DMS53 treated with DMSO at 0.1 percent for 48 hours (cell line): ENCODE measurements around the gene BMP8B.
"Not testable (repeated sequence)": the region's sequence is repeated elsewhere in the genome, so short reads cannot be mapped to it uniquely, and the experiment has no call there.

Source experiments
- DNase-seq: peaks from one replicate; lab custom pipeline; 2025; ENCODE audit not compliant: unreplicated experiment; lab: John Stamatoyannopoulos, UW

The BMP8B gene

GRCh38 chr1:39816415-39817090, 27.9 kb upstream of the BMP8B start:
- peak; percentile 89 for DNase-seq

DNA sequence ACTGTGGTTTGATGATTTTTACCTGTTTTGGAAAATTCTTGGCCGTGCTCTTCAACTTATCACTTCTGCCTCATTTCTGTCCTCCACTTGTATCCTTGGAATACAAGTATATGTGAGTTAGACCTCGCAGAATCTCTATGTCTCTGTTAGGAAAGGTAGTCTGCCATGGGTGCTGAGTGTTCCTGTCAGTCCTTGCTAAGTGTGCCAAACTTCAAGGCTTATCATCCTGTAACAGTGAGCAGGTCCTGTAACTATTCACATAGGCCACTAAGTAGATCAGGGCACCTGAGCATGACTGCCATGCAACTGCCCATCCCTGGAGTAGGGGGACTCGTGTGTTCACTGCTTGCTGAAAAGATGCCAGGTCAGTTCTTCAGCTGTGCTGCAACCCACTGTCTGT, 24.2 kb upstream of the BMP8B start:
- no peak for DNase-seq

- no peak for DNase-seq
Measured at GRCh38 chr1:39808784-39809517, 20.3 kb upstream of the BMP8B start.

DNA sequence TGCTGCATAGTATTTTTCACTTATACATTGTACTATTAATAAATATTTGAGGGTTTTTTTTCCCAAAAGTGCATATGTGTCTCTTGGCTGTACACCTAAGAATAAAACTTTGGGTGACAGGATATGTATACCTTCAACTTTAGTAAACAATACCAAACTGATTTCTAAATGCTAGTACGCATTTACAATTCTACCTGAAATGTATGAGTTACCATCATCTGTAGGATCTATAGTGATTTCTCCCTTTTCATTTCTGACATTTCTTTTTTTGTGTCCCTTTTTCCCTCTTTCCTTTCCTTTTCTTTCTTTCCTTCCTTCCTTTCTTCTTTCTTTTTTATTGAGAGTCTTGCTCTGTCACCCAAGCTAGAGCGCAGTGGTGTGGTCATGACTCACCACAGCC, 16.7 kb upstream of the BMP8B start:
- DNase-seq, result no peak

DNA sequence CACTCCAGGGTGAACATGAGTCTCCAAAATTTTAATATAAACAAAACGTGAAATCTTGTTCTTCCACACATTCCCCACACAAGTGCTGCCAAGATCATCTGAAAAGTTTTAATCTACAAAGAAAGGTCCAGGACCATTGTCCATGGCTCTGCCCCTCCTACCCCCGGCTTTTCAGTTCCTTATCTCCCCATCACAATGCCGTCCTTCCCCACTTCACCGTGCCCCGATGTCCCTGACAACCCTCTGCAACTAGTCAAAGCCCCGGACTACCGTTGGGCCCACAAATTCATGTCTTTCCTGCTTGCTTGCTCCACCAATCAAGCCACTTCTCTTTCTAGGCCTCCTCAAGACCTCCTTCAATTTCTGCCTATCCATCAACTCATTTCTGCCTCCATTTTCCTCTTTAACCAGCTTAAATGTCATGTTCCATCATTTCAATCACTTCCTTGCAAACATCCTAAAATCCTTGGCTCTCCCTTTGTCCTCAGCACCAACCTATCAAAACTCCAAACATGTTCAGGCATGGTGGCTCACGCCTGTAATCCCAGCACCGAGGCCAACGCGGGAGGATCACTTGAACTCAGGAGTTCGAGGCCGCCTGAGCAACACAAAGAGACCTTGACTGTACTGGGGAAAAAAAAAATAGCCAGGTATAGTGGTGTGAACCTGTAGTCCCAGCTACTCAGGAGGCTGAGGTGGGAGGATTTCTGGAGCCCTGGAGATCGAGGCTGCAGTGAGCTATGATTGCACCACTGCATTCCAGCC, 14.0 kb upstream of the BMP8B start:
- DNase-seq, result no peak

GRCh38 chr1:39800471-39800835, 11.8 kb upstream of the BMP8B start:
- no peak for DNase-seq

GRCh38 chr1:39799770-39800470, 11.3 kb upstream of the BMP8B start:
- peak; percentile 86 for DNase-seq

GRCh38 chr1:39798859-39799769, 10.4 kb upstream of the BMP8B start:
- peak; percentile 93 for DNase-seq

DNA sequence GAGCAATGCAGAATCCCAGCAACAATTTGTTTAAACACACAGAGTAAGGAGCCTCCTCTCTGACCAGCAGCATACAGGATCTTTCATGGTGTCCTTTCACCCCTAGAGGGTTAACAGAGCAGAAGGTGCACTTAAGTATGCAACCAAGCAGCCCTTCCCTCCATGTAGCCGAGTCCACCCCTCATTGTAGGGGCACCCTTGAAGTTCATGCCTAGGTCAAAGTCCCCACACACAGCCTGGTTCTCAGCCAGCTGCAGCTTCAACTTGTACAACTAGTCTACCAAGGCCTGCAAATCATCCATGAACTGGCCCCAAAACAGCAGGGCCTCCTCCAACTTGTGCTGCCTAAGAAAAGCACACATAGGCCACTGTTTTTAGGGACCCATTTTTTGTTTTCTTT, 7.0 kb upstream of the BMP8B start:
- DNase-seq, result no peak

- no peak for DNase-seq
Measured at GRCh38 chr1:39791838-39792237, 3.2 kb upstream of the BMP8B start.

GRCh38 chr1:39789571-39790110, 976 bp upstream of the BMP8B start:
- no peak for DNase-seq

- no peak for DNase-seq
Measured at GRCh38 chr1:39788426-39788757, 273 bp downstream of the BMP8B start.

- DNase-seq, result not testable (repeated sequence)
Measured at GRCh38 chr1:39787964-39788363, 701 bp downstream of the BMP8B start.

- no peak for DNase-seq
Measured at GRCh38 chr1:39787468-39787867, 1.2 kb downstream of the BMP8B start.

- DNase-seq, result not testable (repeated sequence)
Measured at GRCh38 chr1:39787108-39787375, 1.6 kb downstream of the BMP8B start.

DNA sequence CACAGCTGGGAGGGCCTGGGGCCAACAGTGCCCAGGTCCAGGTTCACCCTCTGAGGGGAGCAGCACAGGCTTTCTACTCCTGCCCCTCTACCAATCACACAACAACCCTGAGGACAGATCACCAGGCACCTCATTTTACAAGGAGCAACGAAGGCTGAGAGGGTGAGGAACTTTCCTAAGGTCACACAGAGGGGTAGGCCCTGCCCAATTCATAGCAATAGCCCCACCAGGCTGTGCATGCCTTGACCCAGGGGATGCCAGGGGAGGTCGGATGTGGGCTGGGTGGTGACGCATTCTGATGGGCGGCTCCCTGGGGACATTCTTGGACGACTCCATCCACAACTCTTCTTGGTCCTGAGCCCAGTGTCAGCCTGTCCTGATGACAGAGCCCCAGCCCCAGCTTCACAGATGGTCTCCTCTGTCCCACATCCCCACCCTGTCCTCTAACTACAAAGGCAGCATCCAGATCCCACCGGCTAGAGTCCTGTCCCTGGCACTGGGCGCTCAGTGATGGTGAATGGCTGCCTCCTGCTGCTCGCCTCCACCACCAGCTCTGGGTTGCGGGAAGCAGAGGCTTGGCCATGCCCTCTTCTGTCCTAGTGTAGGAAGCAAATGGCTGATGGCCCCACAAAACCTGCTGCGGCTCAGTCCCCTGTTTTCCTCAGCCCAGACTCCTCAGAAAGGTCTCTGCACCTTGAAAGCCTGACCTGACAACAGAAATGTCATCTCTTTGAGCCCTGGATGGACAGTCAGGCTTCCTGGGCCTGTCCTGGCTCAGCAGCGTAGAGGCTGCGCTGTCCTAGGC, 2.2 kb downstream of the BMP8B start:
- not testable (repeated sequence) for DNase-seq

- not testable (repeated sequence) for DNase-seq
Measured at GRCh38 chr1:39782685-39783084, 6.0 kb downstream of the BMP8B start.

GRCh38 chr1:39782103-39782502, 6.6 kb downstream of the BMP8B start:
- DNase-seq, result no peak

DNA sequence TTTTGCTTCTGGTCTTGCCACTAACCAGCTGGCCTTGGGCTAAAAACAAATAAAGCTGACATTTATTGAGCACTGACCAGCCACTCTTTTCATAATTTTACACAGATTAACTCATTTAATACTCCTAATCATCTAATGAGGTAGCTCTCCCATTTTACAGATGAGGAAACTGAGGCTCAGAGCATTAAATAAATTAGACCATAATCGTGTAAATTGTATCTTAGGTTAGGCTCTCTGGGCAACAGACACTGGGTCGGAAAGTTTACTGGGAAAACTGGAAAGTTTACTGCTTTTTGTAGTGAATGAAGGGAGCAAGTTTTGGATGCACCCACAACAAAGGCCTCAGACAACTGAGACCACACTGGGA, 7.3 kb downstream of the BMP8B start:
- no peak for DNase-seq

DNA sequence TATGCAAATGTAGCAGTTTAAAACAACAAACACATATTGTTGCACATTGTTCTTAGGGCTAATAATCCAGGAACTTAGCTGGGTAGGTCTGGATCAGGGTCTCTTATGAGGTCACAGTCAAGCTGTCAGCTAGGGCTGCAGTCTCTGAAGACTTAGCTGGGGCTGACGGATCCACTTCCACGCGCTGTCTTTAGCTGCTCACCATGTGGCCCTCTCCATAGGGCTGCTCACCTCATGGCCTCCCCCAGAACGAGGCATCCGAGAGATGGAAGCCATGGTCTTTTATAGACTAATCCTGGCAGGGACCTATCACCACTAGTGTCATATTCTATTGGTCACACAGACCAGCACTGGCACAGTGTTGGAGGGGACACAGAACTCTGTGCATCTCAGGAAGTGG, 8.8 kb downstream of the BMP8B start:
- no peak for DNase-seq
